ENCODE measurements around the gene EPB41. TPM values are rescaled to one million over a fixed set of nuclear protein-coding genes. Genes with fewer than 3 reads are reported as not detected.
"Not testable (repeated sequence)": the region's sequence is repeated elsewhere in the genome, so short reads cannot be mapped to it uniquely, and the experiment has no call there.

Gene EPB41
- total RNA-seq, 1 donor = 42.9 TPM

DNA sequence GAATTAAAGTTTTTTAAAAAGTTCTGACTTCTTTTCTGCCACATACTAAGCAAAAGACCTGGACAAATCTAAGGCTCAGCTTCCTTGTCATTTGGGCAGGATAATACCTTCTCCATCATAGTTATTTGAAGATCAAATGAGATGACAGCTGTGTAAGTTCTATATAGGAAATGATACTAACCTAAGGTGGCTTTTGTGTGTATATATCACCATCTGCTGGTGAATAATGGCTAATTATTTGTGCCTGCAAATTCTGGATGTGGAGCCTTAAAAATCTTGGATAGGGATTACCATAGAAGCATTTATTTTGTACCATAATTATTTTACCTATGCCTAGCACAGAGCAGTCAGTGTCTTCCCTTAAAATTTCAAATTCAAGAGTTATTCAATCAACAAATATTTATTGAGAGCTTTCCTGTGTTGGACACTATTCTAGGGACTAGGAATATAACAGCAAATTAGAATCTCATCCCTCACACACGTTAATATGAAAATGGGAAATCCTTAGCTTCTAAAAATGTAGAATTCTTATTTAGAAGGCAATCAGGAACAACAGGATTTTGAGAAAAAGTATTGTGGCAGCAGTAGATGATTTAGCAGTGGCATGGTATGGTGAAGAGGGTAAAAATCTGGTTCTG, 119.6 kb downstream of the EPB41 start:
- DNase-seq (ENCODE audit: low read depth) = peak; percentile 71
- TF ChIP-seq, protein P1, sequence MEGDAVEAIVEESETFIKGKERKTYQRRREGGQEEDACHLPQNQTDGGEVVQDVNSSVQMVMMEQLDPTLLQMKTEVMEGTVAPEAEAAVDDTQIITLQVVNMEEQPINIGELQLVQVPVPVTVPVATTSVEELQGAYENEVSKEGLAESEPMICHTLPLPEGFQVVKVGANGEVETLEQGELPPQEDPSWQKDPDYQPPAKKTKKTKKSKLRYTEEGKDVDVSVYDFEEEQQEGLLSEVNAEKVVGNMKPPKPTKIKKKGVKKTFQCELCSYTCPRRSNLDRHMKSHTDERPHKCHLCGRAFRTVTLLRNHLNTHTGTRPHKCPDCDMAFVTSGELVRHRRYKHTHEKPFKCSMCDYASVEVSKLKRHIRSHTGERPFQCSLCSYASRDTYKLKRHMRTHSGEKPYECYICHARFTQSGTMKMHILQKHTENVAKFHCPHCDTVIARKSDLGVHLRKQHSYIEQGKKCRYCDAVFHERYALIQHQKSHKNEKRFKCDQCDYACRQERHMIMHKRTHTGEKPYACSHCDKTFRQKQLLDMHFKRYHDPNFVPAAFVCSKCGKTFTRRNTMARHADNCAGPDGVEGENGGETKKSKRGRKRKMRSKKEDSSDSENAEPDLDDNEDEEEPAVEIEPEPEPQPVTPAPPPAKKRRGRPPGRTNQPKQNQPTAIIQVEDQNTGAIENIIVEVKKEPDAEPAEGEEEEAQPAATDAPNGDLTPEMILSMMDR (IDR thresholded peaks at IDR 0.05; ENCODE audit: insufficient read depth, low read length) = peak; percentile 63
- H3K4me3 ChIP-seq (ENCODE audit: low read depth, low read length) = no peak overlapping the region

DNA sequence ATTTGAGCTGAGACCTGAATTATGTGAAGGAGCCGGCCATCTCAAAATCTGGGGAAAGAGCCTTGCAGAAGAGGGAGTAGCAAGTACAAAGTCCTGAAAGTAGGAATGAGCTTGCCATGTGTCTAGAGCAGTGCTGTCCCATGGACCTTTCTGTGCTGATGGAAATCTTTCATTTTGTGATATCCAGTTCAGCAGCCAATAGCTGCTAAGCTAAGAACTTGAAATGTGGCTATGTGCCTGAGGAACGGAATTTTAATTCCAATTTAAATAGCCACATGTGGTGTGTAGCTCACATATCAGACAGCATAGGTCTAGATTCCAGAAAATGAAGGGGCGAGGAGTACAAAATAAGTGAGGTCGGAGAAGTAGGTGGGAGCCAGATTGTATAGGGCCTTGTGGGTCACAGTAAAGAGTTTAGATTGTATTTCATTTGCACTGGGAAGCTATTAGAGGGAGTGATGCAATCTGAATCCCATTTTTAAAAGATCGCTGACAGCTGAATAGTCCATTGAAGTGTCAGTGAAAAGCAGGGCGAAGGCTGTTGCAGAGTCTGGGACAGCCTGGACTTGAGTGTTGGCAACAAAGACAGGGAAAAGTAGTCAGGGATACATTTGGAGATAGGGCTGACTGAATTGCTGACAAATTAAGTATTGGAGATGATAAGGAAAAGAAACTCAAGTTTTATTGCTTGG, 129.1 kb downstream of the EPB41 start:
- no peak overlapping the region for H3K4me3 ChIP-seq (ENCODE audit: low read depth, low read length)
- DNase-seq (ENCODE audit: low read depth) = peak; percentile 51
- TF ChIP-seq, protein P1 (IDR thresholded peaks at IDR 0.05; ENCODE audit: insufficient read depth, low read length) = no peak

DNA sequence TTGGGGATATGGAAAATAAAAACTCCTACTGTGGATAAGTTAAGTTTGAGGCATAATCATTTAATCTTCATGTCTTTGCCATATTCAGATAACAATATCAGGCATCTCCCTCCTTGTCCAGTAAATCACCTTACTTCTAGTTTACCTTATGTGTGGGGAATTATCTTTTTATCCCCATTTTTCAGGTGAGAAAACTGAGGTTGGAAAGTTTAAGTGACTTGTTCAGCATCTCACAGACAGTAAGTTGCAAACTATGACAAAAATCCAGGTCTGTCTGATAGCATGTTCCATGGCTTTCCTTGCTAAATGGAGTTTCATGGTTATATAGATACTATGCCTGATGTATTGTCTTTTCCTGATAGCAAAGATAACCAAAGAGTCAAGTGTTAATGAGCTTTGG, 129.6 kb downstream of the EPB41 start:
- DNase-seq (ENCODE audit: low read depth) = no peak
- no peak overlapping the region for H3K4me3 ChIP-seq (ENCODE audit: low read depth, low read length)
- TF ChIP-seq, protein P1 (IDR thresholded peaks at IDR 0.05; ENCODE audit: insufficient read depth, low read length) = no peak

DNA sequence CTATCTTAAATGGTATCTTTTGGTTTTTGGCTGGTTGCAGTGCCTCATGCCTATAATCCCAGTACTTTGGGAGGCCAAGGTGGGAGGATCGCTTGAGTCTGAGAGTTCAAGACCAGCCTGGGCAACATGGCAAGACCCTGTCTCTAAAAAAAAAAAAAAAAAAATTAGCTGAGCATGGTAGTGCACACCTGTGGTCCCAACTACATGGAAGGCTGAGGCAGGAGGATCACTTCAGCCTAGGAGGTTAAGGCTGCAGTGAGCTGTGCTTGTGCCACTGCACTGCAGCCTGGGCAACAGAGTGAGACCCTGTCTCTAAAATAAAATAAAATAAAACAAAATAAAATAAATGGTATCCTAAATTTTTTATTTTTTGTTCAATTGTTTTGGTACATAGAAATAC, 131.3 kb downstream of the EPB41 start:
- not testable (repeated sequence) for H3K4me3 ChIP-seq (ENCODE audit: low read depth, low read length); DNase-seq (ENCODE audit: low read depth)

DNA sequence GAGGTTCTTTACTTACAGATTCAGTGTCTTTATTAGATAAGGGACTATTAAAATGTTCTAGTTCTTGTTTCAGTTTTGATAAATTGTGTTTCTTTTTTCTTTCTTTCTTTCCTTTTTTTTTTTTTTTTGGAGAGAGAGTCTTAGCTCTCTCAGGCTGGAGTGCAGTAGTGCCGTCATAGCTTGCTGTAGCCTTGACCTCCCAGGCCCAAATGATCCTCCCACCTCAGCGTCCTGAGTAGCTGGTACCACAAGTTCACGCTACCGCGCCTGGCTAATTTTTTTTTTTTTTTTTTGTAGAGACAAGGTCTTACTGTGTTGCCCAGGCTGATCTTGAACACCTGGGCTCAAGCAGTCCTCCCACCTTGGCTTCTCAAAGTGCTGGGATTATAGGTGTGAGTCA, 132.8 kb downstream of the EPB41 start:
- DNase-seq (ENCODE audit: low read depth) = no peak
- TF ChIP-seq, protein P1 (IDR thresholded peaks at IDR 0.05; ENCODE audit: insufficient read depth, low read length) = no peak
- no peak overlapping the region for H3K4me3 ChIP-seq (ENCODE audit: low read depth, low read length)

DNA sequence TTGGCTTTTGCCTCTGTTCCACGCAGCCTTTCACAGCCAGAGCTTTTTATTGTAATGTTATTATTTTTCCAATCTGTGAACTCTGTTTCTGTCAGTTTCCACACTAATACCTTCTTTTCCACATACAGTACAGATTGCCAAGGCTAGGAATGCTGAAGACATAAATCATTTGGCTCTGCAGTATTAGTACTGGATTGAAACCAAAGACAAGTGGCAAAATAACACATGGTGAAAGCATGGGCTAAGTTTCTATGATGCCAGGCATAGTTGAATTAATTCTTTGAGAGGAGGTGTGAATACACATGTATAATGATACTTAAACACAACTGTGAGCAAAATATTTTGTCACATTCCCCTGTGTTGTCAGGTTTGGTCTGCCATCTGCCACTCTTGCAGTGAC, 135.8 kb downstream of the EPB41 start:
- DNase-seq (ENCODE audit: low read depth) = peak; percentile 42
- no peak overlapping the region for H3K4me3 ChIP-seq (ENCODE audit: low read depth, low read length)
- TF ChIP-seq, protein P1 (IDR thresholded peaks at IDR 0.05; ENCODE audit: insufficient read depth, low read length) = no peak

DNA sequence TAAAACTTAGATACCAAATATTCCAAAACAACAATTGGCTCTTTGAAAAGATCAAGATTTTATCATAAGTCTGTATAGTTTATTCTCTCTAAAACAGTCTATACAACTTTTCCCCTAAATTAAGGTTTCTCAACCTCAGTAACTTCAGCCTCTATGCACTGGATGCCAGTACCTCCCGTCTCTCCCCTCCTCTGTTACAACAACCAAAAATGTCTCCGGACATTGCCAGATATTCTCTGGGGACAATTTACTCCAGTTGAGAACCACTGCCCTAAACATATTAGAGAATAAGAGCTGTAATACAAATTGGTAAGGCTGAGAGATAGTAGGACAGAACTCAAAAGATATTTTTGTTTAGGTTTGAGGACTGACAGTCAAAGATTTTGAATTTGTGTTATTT, 137.7 kb downstream of the EPB41 start:
- peak; percentile 20 for DNase-seq (ENCODE audit: low read depth)
- TF ChIP-seq, protein P1 (IDR thresholded peaks at IDR 0.05; ENCODE audit: insufficient read depth, low read length) = no peak
- H3K4me3 ChIP-seq (ENCODE audit: low read depth, low read length) = no peak overlapping the region
